ENCODE measurements around the gene ILK.

- TF ChIP-seq CTCF (IDR thresholded peaks at IDR 0.05) (no peak), POLR2AphosphoS5 (IDR thresholded peaks at IDR 0.05) (no peak), POLR2A (IDR thresholded peaks at IDR 0.05; ENCODE audit: low read depth) (no peak)
Measured at GRCh38 chr11:6568191-6568918, 35.2 kb upstream of the ILK start.

Measured in esophagus muscularis mucosa (tissue), 3 donors.